Muscle layer of colon (tissue), 2 donors: Measurements from ENCODE around the gene ABITRAM.
A peak's percentile ranks its signal among the peaks of the same experiment; 100 is the strongest.

Source experiments
- H3K27ac ChIP-seq: one replicate; pipeline ENCODE4 v1.7.0; 2013; ENCODE audit warnings: low read depth, mild to moderate bottlenecking, low read length, moderate library complexity
- H3K27me3 ChIP-seq, 2 donors: one replicate each; pipeline ENCODE4 v1.7.0; 2013; ENCODE audit warnings: low read length in 2 of 2, mild to moderate bottlenecking in 2 of 2; ENCODE audit not compliant: insufficient read depth in 2 of 2, control insufficient read depth in 1 of 2
- H3K36me3 ChIP-seq: one replicate; pipeline ENCODE4 v1.7.0; 2013; ENCODE audit warnings: mild to moderate bottlenecking, low read length; ENCODE audit not compliant: insufficient read depth
- H3K4me1 ChIP-seq: one replicate; pipeline ENCODE4 v1.7.0; 2013; ENCODE audit warnings: mild to moderate bottlenecking, low read length; ENCODE audit not compliant: insufficient read depth
- H3K4me3 ChIP-seq, 2 donors: one replicate each; pipeline ENCODE4 v1.7.0; 2013; ENCODE audit warnings: low read length in 2 of 2, low read depth in 1 of 2, mild to moderate bottlenecking in 1 of 2, moderate library complexity in 1 of 2
- H3K9ac ChIP-seq: one replicate; pipeline ENCODE4 v1.7.0; 2013; ENCODE audit warnings: low read length
- H3K9me3 ChIP-seq: one replicate; pipeline ENCODE4 v1.7.0; 2013; ENCODE audit warnings: mild to moderate bottlenecking, low read length
- donor health status: abdominal sarcoma.
- donor health status: Adenocarcinoma of cecum.

ABITRAM gene

DNA sequence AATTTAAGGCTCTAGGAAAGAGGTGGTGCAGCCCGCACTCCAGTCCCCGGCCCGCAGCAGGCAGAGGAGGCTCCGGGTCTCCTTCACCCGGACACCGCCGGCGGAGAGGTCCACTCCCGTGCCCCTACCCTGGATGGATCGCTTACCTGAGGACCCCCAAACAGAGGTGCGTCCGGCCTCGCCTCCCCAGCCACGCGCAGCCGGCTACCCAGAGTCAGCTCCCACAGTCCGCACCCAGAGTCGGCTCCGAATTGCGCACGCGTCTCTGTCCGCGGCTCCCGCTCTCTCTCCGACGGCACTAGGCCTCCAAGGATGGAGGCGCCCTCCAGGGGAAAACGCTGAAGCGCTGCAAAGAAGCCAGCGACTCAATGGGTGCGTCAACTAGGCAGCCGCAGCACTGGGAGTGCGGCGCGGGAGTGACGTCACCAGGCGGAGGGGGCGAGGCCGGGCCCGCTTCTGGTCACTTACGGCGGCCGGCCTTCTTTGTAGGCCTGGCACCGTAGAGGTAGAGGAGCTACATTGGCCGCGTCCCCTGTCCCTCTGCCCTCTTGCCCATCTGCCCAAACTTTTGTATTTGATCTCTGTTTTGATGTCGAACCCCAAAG lies 380 bp upstream of the ABITRAM start, which contains the start of gene ELP1:
Gene ELP1 (minus strand): TSS at position 407 of the 605 bp plus-strand sequence. CDS start 2,978 bp downstream, outside the sequence.
- H3K27ac ChIP-seq: peak within 1 kb of the TSS; percentile 96
- H3K4me1 ChIP-seq: peaks cover 20% of the 10 kb centered on the region
- H3K27me3 ChIP-seq: no peaks in the 10 kb centered on the region

DNA sequence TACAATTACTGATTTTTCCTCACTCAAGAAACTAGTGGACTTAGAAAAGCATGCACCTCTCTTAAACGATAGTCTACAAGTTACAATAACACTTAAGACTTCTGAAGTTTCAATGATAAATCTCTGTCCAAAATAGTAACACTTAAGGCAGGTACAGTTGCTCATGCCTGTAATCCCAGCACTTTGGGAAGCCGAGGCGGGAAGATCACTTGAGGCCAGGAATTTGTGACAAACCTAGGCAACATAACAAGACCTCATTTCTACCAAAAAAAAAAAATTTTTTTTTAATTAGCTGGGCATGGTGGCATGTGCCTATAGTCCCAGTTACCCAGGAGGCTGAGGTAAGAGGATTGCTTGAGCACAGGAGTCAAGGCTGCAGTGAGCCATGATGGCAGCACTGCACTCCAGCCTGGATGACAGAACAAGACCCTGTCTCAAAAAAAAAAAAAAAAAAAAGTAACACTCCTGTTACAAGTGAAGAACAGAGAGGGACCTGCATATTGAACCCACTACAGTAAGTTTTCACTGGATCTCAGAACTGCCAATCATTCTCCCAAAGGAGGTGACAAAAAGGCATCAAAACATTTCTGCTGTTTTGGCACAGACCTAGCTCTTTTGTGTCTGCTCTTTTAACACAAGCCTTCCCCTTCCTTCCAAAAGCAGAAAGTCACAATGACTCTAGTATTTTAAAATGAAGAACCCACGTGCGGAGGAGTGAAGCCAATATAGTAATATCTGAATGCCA lies 3.5 kb downstream of the ABITRAM start:
- H3K4me1 ChIP-seq: peaks cover 18% of the 10 kb centered on the region
- peaks cover 25% of the 10 kb centered on the region for H3K36me3 ChIP-seq
- H3K4me3 ChIP-seq: no peak overlapping the region
- no peak overlapping the region for H3K9ac ChIP-seq
- H3K27ac ChIP-seq: no peak overlapping the region
- no peaks in the 10 kb centered on the region for H3K27me3 ChIP-seq
- no peaks in the 10 kb centered on the region for H3K9me3 ChIP-seq

More for the DNA sequence above, 380 bp upstream of the ABITRAM start, which contains the start of gene ELP1:
- H3K36me3 ChIP-seq: peaks cover 4% of the 10 kb centered on the region
- peak within 1 kb of the TSS; percentile 94 for H3K9ac ChIP-seq
- peak within 1 kb of the TSS; percentile 94 to 96 for H3K4me3 ChIP-seq
- no peaks in the 10 kb centered on the region for H3K9me3 ChIP-seq

- Histone ChIP-seq H3K27me3 (no peaks in the 10 kb centered on the region), H3K9me3 (no peaks in the 10 kb centered on the region), H3K4me3 (no peak overlapping the region), H3K27ac (no peak overlapping the region), H3K36me3 (peaks cover 25% of the 10 kb centered on the region), H3K9ac (no peak overlapping the region), H3K4me1 (peaks cover 8% of the 10 kb centered on the region)
Measured at GRCh38 chr9:108939975-108940374, 5.8 kb downstream of the ABITRAM start.

- H3K36me3 ChIP-seq: peaks cover 5% of the 10 kb centered on the region
Measured at GRCh38 chr9:108950168-108950567, 16.0 kb downstream of the ABITRAM start.

DNA sequence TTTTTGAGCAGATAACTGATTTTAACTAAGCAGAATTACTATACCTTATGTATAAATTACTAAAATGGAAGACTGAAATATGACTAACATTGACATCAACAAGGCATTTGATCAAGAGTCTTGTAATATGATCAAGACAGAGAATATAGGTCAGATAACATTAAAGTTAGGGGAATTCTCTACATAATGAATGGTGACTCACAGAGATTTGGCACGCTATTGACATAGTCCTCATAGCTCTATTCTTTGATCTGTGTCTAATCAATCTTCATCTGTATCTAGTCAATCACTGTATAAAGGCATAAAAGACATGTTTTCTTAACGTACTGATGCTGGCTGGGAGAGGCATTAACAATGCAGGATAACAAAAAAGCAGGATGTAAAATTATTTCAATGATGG lies 17.4 kb downstream of the ABITRAM start:
- H3K27ac ChIP-seq: no peak overlapping the region
- H3K4me3 ChIP-seq: no peak overlapping the region
- no peaks in the 10 kb centered on the region for H3K9me3 ChIP-seq
- no peaks in the 10 kb centered on the region for H3K4me1 ChIP-seq
- H3K9ac ChIP-seq: no peak overlapping the region
- peaks cover under 1% of the 10 kb centered on the region for H3K36me3 ChIP-seq
- no peaks in the 10 kb centered on the region for H3K27me3 ChIP-seq

More at GRCh38 chr9:108950168-108950567, 16.0 kb downstream of the ABITRAM start:
- Histone ChIP-seq H3K4me1 (no peaks in the 10 kb centered on the region), H3K9me3 (no peaks in the 10 kb centered on the region), H3K27ac (no peak overlapping the region), H3K9ac (no peak overlapping the region), H3K27me3 (no peaks in the 10 kb centered on the region), H3K4me3 (no peak overlapping the region)

- no peaks in the 10 kb centered on the region for H3K36me3 ChIP-seq
- no peak overlapping the region for H3K27ac ChIP-seq
- H3K4me3 ChIP-seq: no peak overlapping the region
- H3K27me3 ChIP-seq: no peaks in the 10 kb centered on the region
- H3K9ac ChIP-seq: no peak overlapping the region
- H3K4me1 ChIP-seq: no peaks in the 10 kb centered on the region
- H3K9me3 ChIP-seq: no peaks in the 10 kb centered on the region
Measured at GRCh38 chr9:108953983-108954574, 19.9 kb downstream of the ABITRAM start.

DNA sequence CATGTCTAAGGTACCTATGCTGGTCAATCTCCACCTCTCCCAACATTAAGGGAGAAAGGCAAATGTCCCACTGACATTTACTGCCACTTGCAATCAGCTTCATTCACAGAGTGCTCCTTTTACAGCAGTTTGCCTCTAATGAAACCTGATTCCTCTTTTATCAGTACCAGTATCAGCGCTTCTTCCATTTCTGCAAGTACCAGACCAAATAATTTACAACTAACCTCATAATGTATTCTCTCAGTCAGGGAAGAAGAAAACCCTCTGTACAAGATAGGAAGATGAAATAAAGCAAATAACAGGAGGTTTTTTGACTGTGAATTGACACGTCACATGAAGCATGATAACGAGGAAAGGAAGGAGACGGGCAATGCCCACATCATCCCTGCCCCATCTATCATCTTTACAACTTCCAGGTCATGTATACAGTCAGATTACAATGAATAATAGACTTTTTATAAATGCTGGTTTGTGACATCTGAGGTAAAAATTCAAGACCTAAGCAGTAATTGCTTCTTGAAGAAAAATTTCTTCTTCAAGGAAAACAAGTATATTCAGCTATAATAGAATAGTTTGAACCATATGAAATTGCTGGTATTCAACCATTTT lies 21.9 kb downstream of the ABITRAM start:
- H3K36me3 ChIP-seq: no peaks in the 10 kb centered on the region
- no peak overlapping the region for H3K9ac ChIP-seq
- no peak overlapping the region for H3K4me3 ChIP-seq
- H3K27ac ChIP-seq: no peak overlapping the region
- H3K9me3 ChIP-seq: no peaks in the 10 kb centered on the region
- H3K27me3 ChIP-seq: no peaks in the 10 kb centered on the region
- no peaks in the 10 kb centered on the region for H3K4me1 ChIP-seq

DNA sequence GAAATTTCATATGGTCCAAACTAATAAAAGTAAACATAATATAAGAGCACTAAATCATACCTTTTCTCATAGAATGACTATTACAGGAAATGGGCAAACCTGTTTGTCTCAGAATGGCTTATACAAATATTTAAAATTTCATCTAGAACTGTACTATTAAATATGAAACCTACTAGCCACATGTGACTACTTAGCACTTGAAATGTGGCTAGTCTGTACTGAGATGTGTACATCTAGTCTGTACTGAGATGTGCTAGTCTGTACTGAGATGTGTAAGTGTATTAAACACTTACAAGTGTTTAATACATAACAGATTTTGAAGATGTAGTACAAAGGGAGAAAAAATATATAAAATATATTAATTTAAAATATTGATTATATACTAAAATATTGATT lies 22.4 kb downstream of the ABITRAM start:
- Histone ChIP-seq H3K27me3 (no peaks in the 10 kb centered on the region), H3K9me3 (no peaks in the 10 kb centered on the region), H3K36me3 (no peaks in the 10 kb centered on the region), H3K4me1 (no peaks in the 10 kb centered on the region), H3K27ac (no peak overlapping the region), H3K4me3 (no peak overlapping the region), H3K9ac (no peak overlapping the region)

GRCh38 chr9:108960331-108960730 lies 26.1 kb downstream of the ABITRAM start:
- no peak overlapping the region for H3K27ac ChIP-seq
- H3K9me3 ChIP-seq: no peaks in the 10 kb centered on the region
- H3K36me3 ChIP-seq: peaks cover 6% of the 10 kb centered on the region
- H3K4me3 ChIP-seq: no peak overlapping the region
- no peaks in the 10 kb centered on the region for H3K27me3 ChIP-seq
- no peak overlapping the region for H3K9ac ChIP-seq
- H3K4me1 ChIP-seq: no peaks in the 10 kb centered on the region

DNA sequence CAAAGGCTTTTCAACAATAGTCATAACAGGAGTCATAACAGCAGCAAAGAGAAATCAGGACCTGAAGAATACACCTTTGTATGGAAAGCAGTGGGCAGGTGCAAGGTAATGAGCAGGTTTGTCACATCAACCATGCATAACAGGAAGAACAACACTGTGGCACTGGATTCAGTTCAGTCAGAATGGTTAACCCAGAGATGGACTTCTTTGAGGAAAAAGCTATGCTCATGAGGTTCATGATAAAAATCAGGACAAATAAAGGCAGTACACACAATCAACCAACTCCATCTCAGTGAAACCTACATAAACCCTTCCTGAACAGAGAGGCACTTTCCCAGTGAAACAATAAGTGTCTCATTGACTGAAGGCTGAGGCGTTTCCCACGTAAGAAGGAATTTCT lies 27.0 kb downstream of the ABITRAM start:
- Histone ChIP-seq H3K27me3 (no peaks in the 10 kb centered on the region), H3K4me3 (no peak overlapping the region), H3K4me1 (no peaks in the 10 kb centered on the region), H3K36me3 (peaks cover 6% of the 10 kb centered on the region), H3K27ac (no peak overlapping the region), H3K9ac (no peak overlapping the region), H3K9me3 (no peaks in the 10 kb centered on the region)

GRCh38 chr9:108963459-108964143 lies 29.4 kb downstream of the ABITRAM start:
- Histone ChIP-seq H3K4me1 (no peaks in the 10 kb centered on the region), H3K9ac (no peak overlapping the region), H3K36me3 (peaks cover 6% of the 10 kb centered on the region), H3K27ac (no peak overlapping the region), H3K9me3 (no peaks in the 10 kb centered on the region), H3K4me3 (no peak overlapping the region), H3K27me3 (no peaks in the 10 kb centered on the region)
